Upper lobe of left lung (tissue), 6 donors: Measurements from ENCODE around the gene KCNH8. TPM values are rescaled to one million over a fixed set of nuclear protein-coding genes. Genes with fewer than 3 reads are reported as not detected.
A peak's percentile ranks its signal among the peaks of the same experiment; 100 is the strongest.
"Not testable (repeated sequence)": the region's sequence is repeated elsewhere in the genome, so short reads cannot be mapped to it uniquely, and the experiment has no call there.

Experiments used
- ATAC-seq, 2 donors: fragments of 200-7000 bp; cut with Tn5 transposase; one replicate each; pipeline ENCODE4 v1.9.1; 2022; ENCODE audit warnings: mild to moderate bottlenecking in 2 of 2, moderate library complexity in 2 of 2; ENCODE audit not compliant: low FRiP score in 2 of 2
- DNase-seq, 2 donors: peaks; one replicate each; pipeline ENCODE4 v3.0.0-alpha.2; 2019 to 2020
- H3K27ac ChIP-seq, 4 donors: fragments of 200-600 bp; sonication (generic); one replicate each; pipeline ENCODE4 v1.5.1; 2016 to 2019
- H3K27me3 ChIP-seq, 4 donors: fragments of 200-600 bp; sonication (generic); one replicate each; pipeline ENCODE4 v1.5.1; 2017 to 2019
- H3K36me3 ChIP-seq, 4 donors: fragments of 200-600 bp; sonication (generic); one replicate each; pipeline ENCODE4 v1.5.1; 2016 to 2019
- H3K4me1 ChIP-seq, 4 donors: fragments of 200-600 bp; sonication (generic); one replicate each; pipeline ENCODE4 v1.5.1; 2018 to 2019
- H3K4me3 ChIP-seq, 4 donors: fragments of 200-600 bp; sonication (generic); one replicate each; pipeline ENCODE4 v1.5.1; 2017 to 2019; ENCODE audit warnings: mild to moderate bottlenecking in 2 of 4, moderate library complexity in 1 of 4
- H3K9me3 ChIP-seq, 4 donors: fragments of 200-600 bp; sonication (generic); one replicate each; pipeline ENCODE4 v1.5.1; 2018 to 2019
- EP300 ChIP-seq, 4 donors: sonication (generic); formaldehyde crosslinking; IDR thresholded peaks; one replicate each; pipeline ENCODE4 v1.5.1; 2017; ENCODE audit warnings: antibody characterized with exemption in 4 of 4, control low read depth in 2 of 4
- POLR2A ChIP-seq, 4 donors: fragments of 450-650 bp; IDR thresholded peaks; one replicate each; pipeline ENCODE4 v1.5.1; 2016 to 2017; ENCODE audit warnings: antibody characterized with exemption in 4 of 4, mild to moderate bottlenecking in 2 of 4
- POLR2AphosphoS5 ChIP-seq, 2 donors: sonication (generic); formaldehyde crosslinking; IDR thresholded peaks; one replicate each; pipeline ENCODE4 v1.5.1; 2017; ENCODE audit warnings: antibody characterized with exemption in 2 of 2
- WGBS, 2 donors: methylation state at CpG; one replicate each; pipeline ENCODE4 v1.1.5; 2017 to 2018; 5-methylcytosine and 5-hydroxymethylcytosine counted together
- total RNA-seq, 6 donors: library from RNA; depleted of rRNA in 4 of 6; stranded (reverse); fragments of >200 nt in 4 of 6; gene quantifications; one replicate each; pipeline versions ENCODE4 v1.1.0 to v1.2.1, GENCODE V29; 2016 to 2021
- TF ChIP-seq, protein P1 (sequence below), 6 experiments: fragments of 450-650 bp in 4 of 6; fragments of 200-600 bp in 2 of 6; sonication (generic) in 2 of 6; IDR thresholded peaks; one replicate each; pipeline ENCODE4 v1.5.1; 2016 to 2019; ENCODE audit warnings: antibody characterized with exemption in 6 of 6
- donor health status: DM: no; HTN: no; CAD: no; lungs with moderate emphysema.
- donor health status: DM: no; HTN: yes; CAD: no; lungs with severe emphysema.

KCNH8 gene
- total RNA-seq, 6 donors from 2014 or later = 0.10 to 0.24 (median 0.13) TPM; not detected in 2

DNA sequence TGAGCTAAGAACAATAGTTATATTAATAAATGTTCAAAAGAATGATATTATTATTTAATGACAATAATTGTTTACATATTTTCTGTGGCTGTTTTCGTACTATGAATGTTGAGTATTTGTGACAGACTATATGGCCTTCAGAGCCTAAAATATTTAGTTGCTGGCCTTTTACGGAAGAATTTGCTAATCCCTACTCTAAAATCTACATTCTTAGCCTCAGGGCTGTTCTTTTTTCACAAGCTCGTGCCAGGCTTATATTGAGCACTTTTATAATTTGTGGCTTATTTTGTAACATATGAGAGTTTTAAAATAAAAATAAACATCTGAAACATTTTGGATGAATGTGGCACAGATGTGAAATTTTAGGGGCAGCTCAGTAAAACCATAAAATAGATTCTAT lies 79.9 kb downstream of the KCNH8 start:
- ATAC-seq = no peak
- no peak for DNase-seq
- Histone ChIP-seq H3K27me3 (no peaks in the 10 kb centered on the region), H3K27ac (no peak overlapping the region), H3K36me3 (no peaks in the 10 kb centered on the region), H3K4me3 (no peak overlapping the region), H3K9me3 (no peaks in the 10 kb centered on the region), H3K4me1 (no peaks in the 10 kb centered on the region)
- TF ChIP-seq POLR2AphosphoS5 (IDR thresholded peaks at IDR 0.05) = no peak
- TF ChIP-seq POLR2A (IDR thresholded peaks at IDR 0.05) = no peak
- no peak for TF ChIP-seq EP300 (IDR thresholded peaks at IDR 0.05)
- TF ChIP-seq, protein P1, sequence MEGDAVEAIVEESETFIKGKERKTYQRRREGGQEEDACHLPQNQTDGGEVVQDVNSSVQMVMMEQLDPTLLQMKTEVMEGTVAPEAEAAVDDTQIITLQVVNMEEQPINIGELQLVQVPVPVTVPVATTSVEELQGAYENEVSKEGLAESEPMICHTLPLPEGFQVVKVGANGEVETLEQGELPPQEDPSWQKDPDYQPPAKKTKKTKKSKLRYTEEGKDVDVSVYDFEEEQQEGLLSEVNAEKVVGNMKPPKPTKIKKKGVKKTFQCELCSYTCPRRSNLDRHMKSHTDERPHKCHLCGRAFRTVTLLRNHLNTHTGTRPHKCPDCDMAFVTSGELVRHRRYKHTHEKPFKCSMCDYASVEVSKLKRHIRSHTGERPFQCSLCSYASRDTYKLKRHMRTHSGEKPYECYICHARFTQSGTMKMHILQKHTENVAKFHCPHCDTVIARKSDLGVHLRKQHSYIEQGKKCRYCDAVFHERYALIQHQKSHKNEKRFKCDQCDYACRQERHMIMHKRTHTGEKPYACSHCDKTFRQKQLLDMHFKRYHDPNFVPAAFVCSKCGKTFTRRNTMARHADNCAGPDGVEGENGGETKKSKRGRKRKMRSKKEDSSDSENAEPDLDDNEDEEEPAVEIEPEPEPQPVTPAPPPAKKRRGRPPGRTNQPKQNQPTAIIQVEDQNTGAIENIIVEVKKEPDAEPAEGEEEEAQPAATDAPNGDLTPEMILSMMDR (IDR thresholded peaks at IDR 0.05) = no peak
- WGBS, 2 donors = 75 to 81% methylated on average over 3 of the region's 3 CpGs

DNA sequence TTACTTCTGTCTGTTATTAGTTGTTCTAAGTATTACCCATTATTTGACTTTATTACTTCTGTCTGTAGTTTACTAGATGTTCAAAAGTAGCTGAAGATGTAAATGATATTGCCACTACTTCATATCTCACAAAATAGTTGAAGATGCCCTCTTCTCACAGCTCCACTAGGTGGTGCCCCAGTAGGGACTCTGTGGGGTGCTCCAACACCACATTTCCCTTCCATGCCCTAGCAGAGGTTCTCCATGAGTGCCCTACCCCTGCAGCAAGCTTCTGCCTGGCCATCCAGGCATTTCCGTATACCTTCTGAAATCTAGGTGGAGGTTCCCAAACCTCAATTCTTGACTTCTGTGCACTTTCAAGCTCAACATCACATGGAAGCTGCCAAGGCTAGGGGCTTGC lies 80.8 kb downstream of the KCNH8 start:
- WGBS, 2 donors = 86 to 89% methylated on average over 1 of the region's 1 CpG
- Histone ChIP-seq H3K9me3 (no peaks in the 10 kb centered on the region), H3K4me1 (no peaks in the 10 kb centered on the region), H3K27me3 (no peaks in the 10 kb centered on the region), H3K36me3 (no peaks in the 10 kb centered on the region), H3K4me3 (no peak overlapping the region), H3K27ac (no peak overlapping the region)
- ATAC-seq (no peak), DNase-seq (no peak)
- TF ChIP-seq POLR2A (IDR thresholded peaks at IDR 0.05) = no peak
- TF ChIP-seq, protein P1 (IDR thresholded peaks at IDR 0.05) = no peak

DNA sequence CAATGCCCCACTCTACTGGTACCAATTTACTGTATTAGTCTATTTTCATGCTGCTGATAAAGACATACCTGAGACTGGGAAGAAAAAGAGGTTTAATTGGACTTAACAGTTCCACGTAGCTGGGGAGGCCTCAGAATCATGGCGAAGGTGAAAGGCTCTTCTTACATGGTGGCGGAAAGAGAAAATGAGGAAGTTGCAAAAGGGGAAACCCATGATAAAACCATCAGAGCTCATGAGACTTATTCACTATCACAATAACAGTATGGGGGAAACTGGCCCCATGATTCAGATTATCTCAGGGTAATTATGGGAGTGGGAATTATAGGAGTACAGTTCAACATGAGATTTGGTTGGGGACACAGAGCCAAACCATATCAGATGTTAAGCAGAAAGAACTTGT lies 81.6 kb downstream of the KCNH8 start:
- DNase-seq, H3K4me3 ChIP-seq, H3K9me3 ChIP-seq, H3K27me3 ChIP-seq, ATAC-seq, H3K27ac ChIP-seq, H3K4me1 ChIP-seq, H3K36me3 ChIP-seq: not testable (repeated sequence)
- WGBS, 2 donors = 56 to 76% methylated on average over 3 of the region's 3 CpGs

DNA sequence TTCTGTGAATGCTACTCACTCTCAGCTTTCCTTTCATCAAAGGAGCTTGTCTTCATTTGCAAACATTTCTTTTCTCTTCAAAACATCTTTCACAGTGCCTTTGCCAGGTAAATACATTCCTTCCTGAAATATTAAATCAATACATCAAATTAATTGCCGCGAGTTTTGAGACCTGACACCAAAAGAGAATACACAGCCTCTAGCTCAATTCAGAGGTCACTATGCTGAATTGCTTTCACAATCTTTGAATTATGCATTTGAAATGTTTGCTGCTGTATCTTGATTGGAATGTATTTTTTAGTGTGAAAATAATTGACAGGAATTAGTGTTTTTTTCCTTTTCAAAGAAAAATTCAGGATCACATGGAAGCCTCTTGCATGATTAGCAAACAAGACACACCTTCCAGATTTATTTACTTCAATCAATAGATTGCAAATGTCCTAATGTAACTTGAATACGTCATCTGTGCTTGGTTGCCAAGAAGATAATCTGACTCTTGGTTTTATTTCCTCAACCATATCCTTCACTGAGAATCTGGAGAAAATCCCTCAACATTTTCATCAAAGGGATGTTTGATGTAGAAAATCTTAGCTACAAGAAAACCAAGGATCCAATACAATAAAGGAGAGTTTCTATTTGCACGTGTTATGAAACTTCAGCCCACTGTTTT lies 83.6 kb downstream of the KCNH8 start:
- Histone ChIP-seq H3K36me3 (no peaks in the 10 kb centered on the region), H3K4me1 (no peaks in the 10 kb centered on the region), H3K27me3 (no peaks in the 10 kb centered on the region), H3K4me3 (no peak overlapping the region), H3K27ac (no peak overlapping the region), H3K9me3 (no peaks in the 10 kb centered on the region)
- no peak for ATAC-seq
- TF ChIP-seq EP300 (IDR thresholded peaks at IDR 0.05) (no peak), POLR2AphosphoS5 (IDR thresholded peaks at IDR 0.05) (no peak), POLR2A (IDR thresholded peaks at IDR 0.05) (no peak)
- TF ChIP-seq, protein P1 (IDR thresholded peaks at IDR 0.05) = no peak
- DNase-seq = no peak
- WGBS, 2 donors = 86 to 88% methylated on average over 4 of the region's 4 CpGs

DNA sequence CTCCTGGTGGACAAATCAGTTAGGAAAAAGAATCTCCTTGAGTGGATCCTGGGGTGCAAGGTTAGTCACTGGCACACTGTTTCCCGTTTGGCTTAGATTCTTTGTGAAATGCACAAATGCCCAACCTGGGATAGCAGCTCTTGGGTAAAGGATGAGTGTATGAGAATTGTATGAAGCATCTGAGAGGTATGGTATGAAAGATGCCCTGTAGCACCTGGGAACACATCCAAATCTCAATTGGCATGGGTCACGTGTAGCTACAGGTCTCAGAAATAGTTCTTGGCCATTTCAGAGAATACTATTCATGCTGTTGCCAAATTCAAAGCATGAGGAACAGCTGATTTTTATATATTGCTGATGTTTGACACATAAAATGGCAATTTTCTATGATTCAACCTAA lies 84.3 kb downstream of the KCNH8 start:
- no peaks in the 10 kb centered on the region for H3K4me1 ChIP-seq
- 44 to 61% methylated on average over 2 of the region's 2 CpGs for WGBS, 2 donors
- TF ChIP-seq POLR2AphosphoS5 (IDR thresholded peaks at IDR 0.05) = no peak
- TF ChIP-seq, protein P1 (IDR thresholded peaks at IDR 0.05) = no peak
- no peak for TF ChIP-seq POLR2A (IDR thresholded peaks at IDR 0.05)
- TF ChIP-seq EP300 (IDR thresholded peaks at IDR 0.05) = no peak
- H3K9me3 ChIP-seq = no peaks in the 10 kb centered on the region
- no peak for DNase-seq
- no peaks in the 10 kb centered on the region for H3K27me3 ChIP-seq
- ATAC-seq = no peak
- H3K36me3 ChIP-seq = no peaks in the 10 kb centered on the region
- H3K27ac ChIP-seq = no peak overlapping the region
- H3K4me3 ChIP-seq = no peak overlapping the region

DNA sequence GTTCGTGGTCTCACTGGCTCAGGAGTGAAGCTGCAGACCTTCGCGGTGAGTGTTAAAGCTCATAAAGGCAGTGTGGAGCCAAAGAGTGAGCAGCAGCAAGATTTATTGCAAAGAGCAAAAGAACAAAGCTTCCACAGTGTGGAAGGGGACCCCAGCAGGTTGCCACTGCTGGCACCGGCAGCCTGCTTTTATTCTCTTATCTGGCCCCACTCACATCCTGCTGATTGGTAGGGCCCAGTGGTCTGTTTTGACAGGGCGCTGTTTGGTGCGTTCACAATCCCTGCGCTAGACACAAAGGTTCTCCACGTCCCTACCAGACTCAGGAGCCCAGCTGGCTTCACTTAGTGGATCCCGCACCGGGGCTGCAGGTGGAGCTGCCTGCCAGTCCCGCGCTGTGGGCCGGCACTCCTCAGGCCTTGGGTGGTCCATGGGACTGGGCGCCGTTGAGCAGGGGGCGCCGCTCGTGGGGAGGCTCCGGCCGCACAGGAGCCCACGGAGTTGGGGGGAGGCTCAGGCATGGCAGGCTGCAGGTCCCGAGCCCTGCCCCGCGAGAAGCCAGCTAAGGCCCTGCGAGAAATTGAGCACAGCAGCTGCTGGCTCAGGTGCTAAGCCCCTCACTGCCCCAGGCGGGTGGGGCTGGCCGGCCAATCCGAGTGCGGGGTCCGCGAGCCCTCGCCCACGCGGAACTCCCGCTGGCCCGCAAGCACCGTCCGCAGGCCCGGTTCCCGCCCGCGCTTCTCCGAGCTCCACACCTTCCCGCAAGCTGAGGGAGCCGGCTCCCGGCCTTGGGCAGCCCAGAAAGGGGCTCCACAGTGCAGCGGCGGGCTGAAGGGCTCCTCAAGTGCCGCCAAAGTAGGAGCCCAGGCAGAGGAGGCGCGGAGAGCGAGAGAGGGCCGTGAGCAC lies 85.8 kb downstream of the KCNH8 start:
- not testable (repeated sequence) for H3K27me3 ChIP-seq
- 85 to 92% methylated on average over 23 to 53 of the region's 53 CpGs for WGBS, 2 donors

More for the DNA sequence above, 85.8 kb downstream of the KCNH8 start:
- H3K9me3 ChIP-seq, ATAC-seq, H3K27ac ChIP-seq, H3K36me3 ChIP-seq, H3K4me3 ChIP-seq, H3K4me1 ChIP-seq: not testable (repeated sequence)
- peak in 1 of 2 donors; percentile 75 for DNase-seq
